ENCODE data around the gene NTRK3.

The NTRK3 gene

DNA sequence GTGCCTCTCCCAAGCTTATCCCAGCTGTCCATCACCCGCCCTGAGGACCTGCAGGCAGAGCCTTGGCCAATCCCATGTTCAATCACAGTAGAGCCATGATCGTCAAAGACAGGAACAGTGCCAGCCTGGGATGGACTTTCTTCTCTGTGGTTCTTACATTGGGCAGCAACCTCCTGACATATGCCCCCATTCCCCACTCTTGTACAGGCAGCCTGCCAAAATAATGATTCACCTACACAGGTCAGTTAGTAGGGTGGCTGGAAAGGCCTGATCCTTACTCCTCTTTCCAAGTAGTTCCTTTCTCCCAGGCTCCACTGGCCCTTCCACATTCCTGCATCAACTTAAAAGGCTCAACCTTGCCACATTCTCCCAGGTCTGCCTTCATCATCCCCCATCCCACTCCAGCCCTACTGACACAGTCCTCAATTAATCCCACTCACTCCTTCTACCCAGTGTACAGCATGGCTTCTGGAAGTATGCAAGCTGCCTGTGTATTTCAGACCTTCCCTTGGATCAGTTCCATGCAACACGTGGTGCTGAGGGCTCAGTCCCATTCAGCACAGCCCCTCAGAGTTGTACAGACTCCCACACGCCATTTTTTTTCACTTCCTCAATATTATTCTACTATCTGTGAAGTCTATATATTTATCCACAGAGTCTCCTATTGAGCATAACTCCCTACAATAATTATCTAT lies 189.8 kb downstream of the NTRK3 start:
- no peak for DNase-seq (ENCODE audit: low read depth)
- H3K4me3 ChIP-seq (ENCODE audit: control insufficient read depth, low read depth, low read length), result no peak overlapping the region
- TF ChIP-seq, protein P1, sequence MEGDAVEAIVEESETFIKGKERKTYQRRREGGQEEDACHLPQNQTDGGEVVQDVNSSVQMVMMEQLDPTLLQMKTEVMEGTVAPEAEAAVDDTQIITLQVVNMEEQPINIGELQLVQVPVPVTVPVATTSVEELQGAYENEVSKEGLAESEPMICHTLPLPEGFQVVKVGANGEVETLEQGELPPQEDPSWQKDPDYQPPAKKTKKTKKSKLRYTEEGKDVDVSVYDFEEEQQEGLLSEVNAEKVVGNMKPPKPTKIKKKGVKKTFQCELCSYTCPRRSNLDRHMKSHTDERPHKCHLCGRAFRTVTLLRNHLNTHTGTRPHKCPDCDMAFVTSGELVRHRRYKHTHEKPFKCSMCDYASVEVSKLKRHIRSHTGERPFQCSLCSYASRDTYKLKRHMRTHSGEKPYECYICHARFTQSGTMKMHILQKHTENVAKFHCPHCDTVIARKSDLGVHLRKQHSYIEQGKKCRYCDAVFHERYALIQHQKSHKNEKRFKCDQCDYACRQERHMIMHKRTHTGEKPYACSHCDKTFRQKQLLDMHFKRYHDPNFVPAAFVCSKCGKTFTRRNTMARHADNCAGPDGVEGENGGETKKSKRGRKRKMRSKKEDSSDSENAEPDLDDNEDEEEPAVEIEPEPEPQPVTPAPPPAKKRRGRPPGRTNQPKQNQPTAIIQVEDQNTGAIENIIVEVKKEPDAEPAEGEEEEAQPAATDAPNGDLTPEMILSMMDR (conservative IDR thresholded peaks at IDR 0.05; ENCODE audit: control insufficient read depth, insufficient read depth, low read depth, low read length), result no peak

- DNase-seq (ENCODE audit: low read depth), result no peak
- TF ChIP-seq, protein P1 (conservative IDR thresholded peaks at IDR 0.05; ENCODE audit: control insufficient read depth, insufficient read depth, low read depth, low read length), result no peak
- no peak overlapping the region for H3K4me3 ChIP-seq (ENCODE audit: control insufficient read depth, low read depth, low read length)
Measured at GRCh38 chr15:88061452-88061851, 195.1 kb downstream of the NTRK3 start.

DNA sequence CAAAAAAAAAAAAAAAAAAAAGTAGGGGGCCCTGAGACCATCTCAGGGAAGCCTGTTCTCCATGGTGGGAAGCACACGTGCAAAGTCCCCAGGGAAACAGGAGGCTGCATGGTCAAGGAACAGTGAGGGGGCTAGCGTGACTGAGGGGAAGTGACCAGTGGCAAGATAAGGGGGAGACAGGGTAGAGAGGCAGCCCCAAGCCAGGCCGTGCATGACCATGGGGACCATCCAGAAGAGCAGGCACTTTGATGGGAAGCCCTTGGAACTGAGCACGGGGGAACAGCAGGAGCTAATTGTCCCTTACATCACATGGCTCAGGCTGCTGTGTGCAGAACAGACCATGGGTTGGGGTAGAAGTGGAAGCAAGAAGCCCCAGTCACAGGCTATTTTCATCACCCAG lies 196.2 kb downstream of the NTRK3 start:
- DNase-seq (ENCODE audit: low read depth), result no peak
- TF ChIP-seq, protein P1 (conservative IDR thresholded peaks at IDR 0.05; ENCODE audit: control insufficient read depth, insufficient read depth, low read depth, low read length), result no peak
- no peak overlapping the region for H3K4me3 ChIP-seq (ENCODE audit: control insufficient read depth, low read depth, low read length)

GRCh38 chr15:88057836-88058235 lies 198.7 kb downstream of the NTRK3 start:
- H3K4me3 ChIP-seq (ENCODE audit: control insufficient read depth, low read depth, low read length), result no peak overlapping the region
- TF ChIP-seq, protein P1 (conservative IDR thresholded peaks at IDR 0.05; ENCODE audit: control insufficient read depth, insufficient read depth, low read depth, low read length), result no peak
- DNase-seq (ENCODE audit: low read depth), result no peak

GRCh38 chr15:88049506-88049905 lies 207.0 kb downstream of the NTRK3 start:
- H3K4me3 ChIP-seq (ENCODE audit: control insufficient read depth, low read depth, low read length), result no peak overlapping the region
- TF ChIP-seq, protein P1 (conservative IDR thresholded peaks at IDR 0.05; ENCODE audit: control insufficient read depth, insufficient read depth, low read depth, low read length), result no peak
- DNase-seq (ENCODE audit: low read depth), result no peak

DNA sequence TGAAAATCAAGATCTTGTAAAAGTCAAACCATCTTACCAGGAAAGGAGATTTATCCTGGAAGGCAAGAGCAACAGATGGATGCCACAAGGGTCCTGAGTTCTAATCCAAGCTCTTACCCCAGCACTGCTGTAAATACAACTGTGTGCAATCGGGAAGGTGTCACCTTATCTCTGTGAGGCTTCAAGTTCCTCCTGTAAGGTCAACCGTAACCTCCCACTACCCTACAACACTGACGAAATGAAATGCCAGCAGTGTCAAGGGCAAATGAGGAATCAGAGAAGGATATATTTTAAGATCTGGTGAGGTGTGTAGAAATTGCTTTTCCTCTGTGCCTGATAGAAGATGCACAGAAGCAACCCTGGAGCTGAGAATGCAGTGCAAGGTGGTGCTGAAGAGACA lies 207.8 kb downstream of the NTRK3 start:
- TF ChIP-seq, protein P1 (conservative IDR thresholded peaks at IDR 0.05; ENCODE audit: control insufficient read depth, insufficient read depth, low read depth, low read length), result no peak
- H3K4me3 ChIP-seq (ENCODE audit: control insufficient read depth, low read depth, low read length), result no peak overlapping the region
- DNase-seq (ENCODE audit: low read depth), result no peak

DNA sequence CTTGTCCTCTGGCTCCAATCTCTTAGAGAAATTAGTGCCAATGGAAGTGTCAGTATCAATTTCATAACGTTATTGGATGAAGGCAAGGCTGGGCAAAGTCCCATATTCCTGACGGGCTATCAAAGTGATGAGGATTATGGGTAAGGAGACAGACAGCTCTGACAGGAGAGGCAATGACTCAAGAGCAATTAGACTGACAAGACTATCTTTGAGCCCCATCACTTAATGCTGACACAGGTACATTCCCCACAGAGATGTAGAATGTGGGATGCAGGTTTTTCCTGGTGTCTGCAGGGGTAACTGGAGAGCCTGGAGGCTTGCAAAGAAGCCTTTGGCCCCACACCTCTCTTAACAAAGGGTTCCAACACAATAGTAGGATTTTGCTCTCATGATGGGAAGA lies 208.3 kb downstream of the NTRK3 start:
- DNase-seq (ENCODE audit: low read depth), result no peak
- TF ChIP-seq, protein P1 (conservative IDR thresholded peaks at IDR 0.05; ENCODE audit: control insufficient read depth, insufficient read depth, low read depth, low read length), result no peak
- no peak overlapping the region for H3K4me3 ChIP-seq (ENCODE audit: control insufficient read depth, low read depth, low read length)

Measured in fibroblast of mammary gland (primary cell).